ENCODE measurements around the gene MORC1. TPM values are rescaled to one million over a fixed set of nuclear protein-coding genes. Genes with fewer than 3 reads are reported as not detected.

Gene MORC1
- total RNA-seq, 1 experiment from 2014 or later, result not detected

- H3K4me3 ChIP-seq (ENCODE audit: insufficient read depth, low read depth, low read length), result no peak overlapping the region
- H3K36me3 ChIP-seq (replicated peaks; ENCODE audit: control insufficient read depth, insufficient read depth, low read length), result no peaks in the 10 kb centered on the region
- no peaks in the 10 kb centered on the region for H3K27me3 ChIP-seq (ENCODE audit: control insufficient read depth, insufficient read depth, low read length)
- DNase-seq, result no peak
Measured at GRCh38 chr3:109127553-109127952, 9.6 kb upstream of the MORC1 start.

- Histone ChIP-seq H3K27me3 (ENCODE audit: control insufficient read depth, insufficient read depth, low read length) (no peaks in the 10 kb centered on the region), H3K36me3 (replicated peaks; ENCODE audit: control insufficient read depth, insufficient read depth, low read length) (no peaks in the 10 kb centered on the region), H3K4me3 (ENCODE audit: insufficient read depth, low read depth, low read length) (no peak overlapping the region)
- DNase-seq, result no peak
Measured at GRCh38 chr3:109125902-109126301, 8.0 kb upstream of the MORC1 start.

- H3K27me3 ChIP-seq (ENCODE audit: control insufficient read depth, insufficient read depth, low read length), result no peaks in the 10 kb centered on the region
- H3K36me3 ChIP-seq (replicated peaks; ENCODE audit: control insufficient read depth, insufficient read depth, low read length), result no peaks in the 10 kb centered on the region
- no peak overlapping the region for H3K4me3 ChIP-seq (ENCODE audit: insufficient read depth, low read depth, low read length)
- no peak for DNase-seq
Measured at GRCh38 chr3:109122690-109123089, 4.8 kb upstream of the MORC1 start.

GRCh38 chr3:109118584-109118983 lies 650 bp upstream of the MORC1 start:
- no peak overlapping the region for H3K4me3 ChIP-seq (ENCODE audit: insufficient read depth, low read depth, low read length)
- no peaks in the 10 kb centered on the region for H3K36me3 ChIP-seq (replicated peaks; ENCODE audit: control insufficient read depth, insufficient read depth, low read length)
- no peak for DNase-seq
- H3K27me3 ChIP-seq (ENCODE audit: control insufficient read depth, insufficient read depth, low read length), result no peaks in the 10 kb centered on the region

GRCh38 chr3:109116031-109116430 lies 1.9 kb downstream of the MORC1 start:
- no peaks in the 10 kb centered on the region for H3K27me3 ChIP-seq (ENCODE audit: control insufficient read depth, insufficient read depth, low read length)
- no peak overlapping the region for H3K4me3 ChIP-seq (ENCODE audit: insufficient read depth, low read depth, low read length)
- H3K36me3 ChIP-seq (replicated peaks; ENCODE audit: control insufficient read depth, insufficient read depth, low read length), result no peaks in the 10 kb centered on the region
- no peak for DNase-seq

- no peaks in the 10 kb centered on the region for H3K27me3 ChIP-seq (ENCODE audit: control insufficient read depth, insufficient read depth, low read length)
- no peaks in the 10 kb centered on the region for H3K36me3 ChIP-seq (replicated peaks; ENCODE audit: control insufficient read depth, insufficient read depth, low read length)
- H3K4me3 ChIP-seq (ENCODE audit: insufficient read depth, low read depth, low read length), result no peak overlapping the region
- DNase-seq, result no peak
Measured at GRCh38 chr3:109115451-109115850, 2.5 kb downstream of the MORC1 start.

- Histone ChIP-seq H3K36me3 (replicated peaks; ENCODE audit: control insufficient read depth, insufficient read depth, low read length) (no peaks in the 10 kb centered on the region), H3K4me3 (ENCODE audit: insufficient read depth, low read depth, low read length) (no peak overlapping the region), H3K27me3 (ENCODE audit: control insufficient read depth, insufficient read depth, low read length) (no peaks in the 10 kb centered on the region)
- no peak for DNase-seq
Measured at GRCh38 chr3:109114746-109115145, 3.2 kb downstream of the MORC1 start.

- no peak for DNase-seq
- no peaks in the 10 kb centered on the region for H3K36me3 ChIP-seq (replicated peaks; ENCODE audit: control insufficient read depth, insufficient read depth, low read length)
- H3K4me3 ChIP-seq (ENCODE audit: insufficient read depth, low read depth, low read length), result no peak overlapping the region
- H3K27me3 ChIP-seq (ENCODE audit: control insufficient read depth, insufficient read depth, low read length), result no peaks in the 10 kb centered on the region
Measured at GRCh38 chr3:109112946-109113760, 4.8 kb downstream of the MORC1 start.

GRCh38 chr3:109109574-109109973 lies 8.4 kb downstream of the MORC1 start:
- Histone ChIP-seq H3K4me3 (ENCODE audit: insufficient read depth, low read depth, low read length) (no peak overlapping the region), H3K27me3 (ENCODE audit: control insufficient read depth, insufficient read depth, low read length) (no peaks in the 10 kb centered on the region), H3K36me3 (replicated peaks; ENCODE audit: control insufficient read depth, insufficient read depth, low read length) (no peaks in the 10 kb centered on the region)
- no peak for DNase-seq

- no peak overlapping the region for H3K4me3 ChIP-seq (ENCODE audit: insufficient read depth, low read depth, low read length)
- H3K27me3 ChIP-seq (ENCODE audit: control insufficient read depth, insufficient read depth, low read length), result no peaks in the 10 kb centered on the region
- no peaks in the 10 kb centered on the region for H3K36me3 ChIP-seq (replicated peaks; ENCODE audit: control insufficient read depth, insufficient read depth, low read length)
- peak; percentile 52 for DNase-seq
Measured at GRCh38 chr3:109098079-109098644, 19.8 kb downstream of the MORC1 start.

- Histone ChIP-seq H3K27me3 (ENCODE audit: control insufficient read depth, insufficient read depth, low read length) (no peaks in the 10 kb centered on the region), H3K36me3 (replicated peaks; ENCODE audit: control insufficient read depth, insufficient read depth, low read length) (no peaks in the 10 kb centered on the region), H3K4me3 (ENCODE audit: insufficient read depth, low read depth, low read length) (no peak overlapping the region)
- DNase-seq, result no peak
Measured at GRCh38 chr3:109095166-109095565, 22.8 kb downstream of the MORC1 start.

GRCh38 chr3:109093561-109093960 lies 24.4 kb downstream of the MORC1 start:
- Histone ChIP-seq H3K27me3 (ENCODE audit: control insufficient read depth, insufficient read depth, low read length) (no peaks in the 10 kb centered on the region), H3K36me3 (replicated peaks; ENCODE audit: control insufficient read depth, insufficient read depth, low read length) (no peaks in the 10 kb centered on the region), H3K4me3 (ENCODE audit: insufficient read depth, low read depth, low read length) (no peak overlapping the region)
- no peak for DNase-seq

GRCh38 chr3:109091846-109092245 lies 26.1 kb downstream of the MORC1 start:
- Histone ChIP-seq H3K4me3 (ENCODE audit: insufficient read depth, low read depth, low read length) (no peak overlapping the region), H3K36me3 (replicated peaks; ENCODE audit: control insufficient read depth, insufficient read depth, low read length) (no peaks in the 10 kb centered on the region), H3K27me3 (ENCODE audit: control insufficient read depth, insufficient read depth, low read length) (no peaks in the 10 kb centered on the region)
- no peak for DNase-seq

- no peak for DNase-seq
- no peaks in the 10 kb centered on the region for H3K27me3 ChIP-seq (ENCODE audit: control insufficient read depth, insufficient read depth, low read length)
- no peaks in the 10 kb centered on the region for H3K36me3 ChIP-seq (replicated peaks; ENCODE audit: control insufficient read depth, insufficient read depth, low read length)
- H3K4me3 ChIP-seq (ENCODE audit: insufficient read depth, low read depth, low read length), result no peak overlapping the region
Measured at GRCh38 chr3:109089265-109089664, 28.7 kb downstream of the MORC1 start.

GRCh38 chr3:109081746-109082510 lies 36.0 kb downstream of the MORC1 start:
- Histone ChIP-seq H3K27me3 (ENCODE audit: control insufficient read depth, insufficient read depth, low read length) (no peaks in the 10 kb centered on the region), H3K4me3 (ENCODE audit: insufficient read depth, low read depth, low read length) (no peak overlapping the region), H3K36me3 (replicated peaks; ENCODE audit: control insufficient read depth, insufficient read depth, low read length) (no peaks in the 10 kb centered on the region)
- peak; percentile 38 for DNase-seq
